ENCODE results near the gene HSD17B1.

GRCh38 chr17:42578282-42578869 lies 25.7 kb downstream of the HSD17B1 start:
- TF ChIP-seq CTCF (IDR thresholded peaks at IDR 0.05; ENCODE audit: insufficient read depth, low read length, poor library complexity, severe bottlenecking) (peak; percentile 93), EZH2phosphoT487 (conservative IDR thresholded peaks at IDR 0.05; ENCODE audit: low read length) (no peak)
